ENCODE results near the gene SOS2. TPM values are rescaled to one million over a fixed set of nuclear protein-coding genes. Genes with fewer than 3 reads are reported as not detected.

SOS2 gene
- total RNA-seq, 1 experiment from 2014 or later, result 14.9 TPM

- Histone ChIP-seq H3K36me3 (ENCODE audit: low read depth) (no peaks in the 10 kb centered on the region), H3K9me3 (ENCODE audit: insufficient read depth, low read depth) (no peaks in the 10 kb centered on the region), H3F3A (ENCODE audit: insufficient read depth, low read depth) (no peaks in the 10 kb centered on the region), H3K27ac (no peak overlapping the region), H3K4me1 (replicated peaks; ENCODE audit: insufficient read depth) (no peaks in the 10 kb centered on the region), H3K4me2 (no peak overlapping the region), H3K27me3 (ENCODE audit: insufficient read depth, low read depth) (no peaks in the 10 kb centered on the region), H3K4me3 (no peak overlapping the region), H3K9me2 (ENCODE audit: insufficient read depth) (no peaks in the 10 kb centered on the region), H2AFZ (no peak overlapping the region), H4K20me1 (ENCODE audit: insufficient read depth) (no peaks in the 10 kb centered on the region), H3K79me2 (ENCODE audit: low read depth) (no peaks in the 10 kb centered on the region)
- intact Hi-C loops (cut with micrococcal nuclease; ENCODE audit: unreplicated experiment), result no loop called here
- POLR2A ChIA-PET (ENCODE audit: unreplicated experiment), result interaction anchor here (0.6 kb wide), 1 partner anchor 76 kb away, joined by 6 read pairs; no protein-coding TSS in a partner anchor
- no peak for TF ChIP-seq EZH2 (IDR thresholded peaks at IDR 0.05; ENCODE audit: low read depth)
- TF ChIP-seq CTCF (conservative IDR thresholded peaks at IDR 0.05), result no peak
- DNase-seq, result no peak
- CTCF ChIA-PET, result no interaction called here
- no TSS peak for BruUV-seq (replicated peaks)
Observed at GRCh38 chr14:50123062-50123461, 108.3 kb downstream of the SOS2 start.

- Histone ChIP-seq H3K4me3 (no peak overlapping the region), H3K36me3 (ENCODE audit: low read depth) (no peaks in the 10 kb centered on the region), H2AFZ (no peak overlapping the region), H3K27ac (no peak overlapping the region), H3K9me2 (ENCODE audit: insufficient read depth) (no peaks in the 10 kb centered on the region), H3K4me1 (replicated peaks; ENCODE audit: insufficient read depth) (0 out of 2 replicates have a peak, but pooled peaks cover under 1% of the 10 kb centered on the region), H3K27me3 (ENCODE audit: insufficient read depth, low read depth) (no peaks in the 10 kb centered on the region), H3F3A (ENCODE audit: insufficient read depth, low read depth) (peaks cover 6% of the 10 kb centered on the region; the same call in 1 of the 2 replicates), H3K79me2 (ENCODE audit: low read depth) (no peaks in the 10 kb centered on the region), H4K20me1 (ENCODE audit: insufficient read depth) (no peaks in the 10 kb centered on the region), H3K9me3 (ENCODE audit: insufficient read depth, low read depth) (no peaks in the 10 kb centered on the region), H3K4me2 (no peak overlapping the region)
- no peak for DNase-seq
- no TSS peak for BruUV-seq (replicated peaks)
- TF ChIP-seq CTCF (conservative IDR thresholded peaks at IDR 0.05), result no peak
- no peak for TF ChIP-seq EZH2 (IDR thresholded peaks at IDR 0.05; ENCODE audit: low read depth)
- ChIA-PET POLR2A (ENCODE audit: unreplicated experiment) (no interaction called here), CTCF (interaction anchor here (0.6 kb wide), 1 partner anchor 8 kb away, joined by 3 read pairs; no protein-coding TSS in a partner anchor)
- intact Hi-C loops (cut with micrococcal nuclease; ENCODE audit: unreplicated experiment), result no loop called here
Observed at GRCh38 chr14:50122291-50122690, 109.1 kb downstream of the SOS2 start.

GRCh38 chr14:50121486-50121885 lies 109.9 kb downstream of the SOS2 start:
- no peak for DNase-seq
- H3K79me2 ChIP-seq (ENCODE audit: low read depth), result no peaks in the 10 kb centered on the region
- no peaks in the 10 kb centered on the region for H3K9me3 ChIP-seq (ENCODE audit: insufficient read depth, low read depth)
- H3K27ac ChIP-seq, result no peak overlapping the region
- H3K9me2 ChIP-seq (ENCODE audit: insufficient read depth), result no peaks in the 10 kb centered on the region
- H3K4me1 ChIP-seq (replicated peaks; ENCODE audit: insufficient read depth), result peaks cover 8% of the 10 kb centered on the region
- H2AFZ ChIP-seq, result no peak overlapping the region
- intact Hi-C loops (cut with micrococcal nuclease; ENCODE audit: unreplicated experiment), result no loop called here
- no peaks in the 10 kb centered on the region for H3K36me3 ChIP-seq (ENCODE audit: low read depth)
- BruUV-seq (replicated peaks), result no TSS peak
- H3K4me2 ChIP-seq, result no peak overlapping the region
- no peak overlapping the region for H3K4me3 ChIP-seq
- ChIA-PET CTCF (interaction anchor here (0.6 kb wide), 1 partner anchor 7 kb away, joined by 3 read pairs; no protein-coding TSS in a partner anchor), POLR2A (ENCODE audit: unreplicated experiment) (no interaction called here)
- TF ChIP-seq EZH2 (IDR thresholded peaks at IDR 0.05; ENCODE audit: low read depth) (no peak), CTCF (conservative IDR thresholded peaks at IDR 0.05) (no peak)
- H3F3A ChIP-seq (ENCODE audit: insufficient read depth, low read depth), result peaks cover 6% of the 10 kb centered on the region; the same call in 1 of the 2 replicates
- no peaks in the 10 kb centered on the region for H3K27me3 ChIP-seq (ENCODE audit: insufficient read depth, low read depth)
- no peaks in the 10 kb centered on the region for H4K20me1 ChIP-seq (ENCODE audit: insufficient read depth)

Data from PC-9 (cell line).